Measurements from ENCODE around the gene ALPP.
"Not testable (repeated sequence)": the region's sequence is repeated elsewhere in the genome, so short reads cannot be mapped to it uniquely, and the experiment has no call there.

Gene ALPP

GRCh38 chr2:232341061-232341738 lies 37.4 kb upstream of the ALPP start:
- no peak for DNase-seq

- no peak for DNase-seq
Observed at GRCh38 chr2:232341739-232342126, 36.8 kb upstream of the ALPP start.

DNA sequence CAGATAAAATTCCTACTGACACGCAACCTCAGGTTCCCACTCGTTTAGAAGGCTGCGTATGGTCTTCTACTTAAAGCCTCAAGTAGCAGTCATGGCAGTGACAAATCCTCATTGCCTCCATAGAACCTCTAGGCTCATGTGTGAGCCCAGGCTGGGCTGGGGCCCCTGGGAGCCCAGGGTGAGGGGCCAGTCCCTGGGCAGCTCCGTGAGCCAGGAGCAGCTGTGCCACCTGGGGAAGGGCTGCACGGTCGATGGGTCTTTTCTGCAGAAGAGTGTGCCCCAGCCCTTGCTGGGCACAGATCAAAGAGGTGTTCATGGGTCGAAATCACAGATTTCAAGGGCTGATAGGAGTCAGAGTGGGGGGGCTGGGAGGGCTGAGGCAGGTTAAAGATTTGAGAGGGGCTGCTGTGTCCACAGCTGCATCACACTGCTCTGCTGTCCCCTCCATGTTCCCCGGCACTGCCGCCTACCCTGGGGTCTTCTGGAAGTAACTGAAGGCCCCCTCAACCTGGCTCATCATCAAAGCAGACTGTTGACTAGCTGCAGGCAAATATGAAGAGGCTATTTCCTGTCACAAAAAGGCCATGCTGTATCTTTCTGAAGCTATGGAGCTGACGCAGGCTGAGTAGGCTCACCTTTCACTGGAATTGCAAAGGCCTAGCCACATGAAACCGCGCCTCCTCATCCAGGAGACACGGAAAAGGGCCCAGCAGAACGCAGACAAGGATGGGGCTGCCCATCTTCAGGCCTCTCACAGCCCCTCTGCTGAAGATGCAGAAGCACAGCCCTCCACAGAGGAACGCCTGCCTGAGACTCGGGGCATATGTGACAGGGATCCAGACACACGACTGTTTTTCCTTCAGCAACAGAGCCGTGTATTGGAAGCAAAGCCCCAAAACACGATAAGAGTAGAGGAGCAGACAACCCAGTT lies 35.7 kb upstream of the ALPP start:
- no peak for DNase-seq

DNA sequence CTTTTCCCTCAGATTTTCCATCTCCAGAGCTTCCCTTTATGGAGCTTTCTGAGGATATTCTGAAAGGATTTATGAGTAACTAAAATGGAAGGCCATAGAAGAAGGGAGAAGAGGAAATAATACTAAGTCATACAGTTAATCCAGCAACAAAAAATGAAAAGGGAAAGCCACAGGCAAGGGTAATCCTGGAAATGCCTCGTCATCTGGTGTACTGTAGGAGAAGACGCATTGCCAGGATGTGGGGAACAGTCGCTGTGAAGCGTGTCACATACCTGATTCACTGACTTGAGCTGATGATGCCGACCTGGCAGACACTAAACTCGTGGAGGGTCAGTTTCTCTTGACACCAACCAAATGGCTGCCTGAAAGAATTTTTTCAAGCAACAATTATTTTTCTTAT lies 34.7 kb upstream of the ALPP start:
- no peak for DNase-seq

DNA sequence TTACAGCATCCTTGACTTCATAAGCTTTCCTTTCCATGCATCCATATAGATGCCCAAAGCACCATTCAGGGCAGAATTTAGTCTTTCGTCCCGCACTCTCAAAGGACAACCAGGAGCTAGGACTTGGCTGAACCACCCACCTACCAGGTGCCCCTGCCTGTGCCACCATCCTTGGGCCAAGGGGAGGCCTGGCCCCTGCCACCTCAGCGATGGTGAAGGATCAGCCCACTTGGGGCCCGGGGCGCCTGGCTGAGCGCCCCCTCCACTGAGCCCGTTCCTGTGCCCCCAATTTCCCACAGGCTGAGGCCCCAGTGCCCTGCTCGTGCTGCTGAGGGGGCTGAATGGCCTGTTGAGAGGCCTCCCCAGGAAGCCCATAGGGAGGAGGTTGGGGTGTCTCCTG lies 33.3 kb upstream of the ALPP start:
- no peak for DNase-seq

GRCh38 chr2:232347369-232347768 lies 31.2 kb upstream of the ALPP start:
- no peak for DNase-seq

GRCh38 chr2:232348936-232349335 lies 29.6 kb upstream of the ALPP start:
- no peak for DNase-seq

GRCh38 chr2:232349546-232349945 lies 29.0 kb upstream of the ALPP start:
- DNase-seq, result no peak

DNA sequence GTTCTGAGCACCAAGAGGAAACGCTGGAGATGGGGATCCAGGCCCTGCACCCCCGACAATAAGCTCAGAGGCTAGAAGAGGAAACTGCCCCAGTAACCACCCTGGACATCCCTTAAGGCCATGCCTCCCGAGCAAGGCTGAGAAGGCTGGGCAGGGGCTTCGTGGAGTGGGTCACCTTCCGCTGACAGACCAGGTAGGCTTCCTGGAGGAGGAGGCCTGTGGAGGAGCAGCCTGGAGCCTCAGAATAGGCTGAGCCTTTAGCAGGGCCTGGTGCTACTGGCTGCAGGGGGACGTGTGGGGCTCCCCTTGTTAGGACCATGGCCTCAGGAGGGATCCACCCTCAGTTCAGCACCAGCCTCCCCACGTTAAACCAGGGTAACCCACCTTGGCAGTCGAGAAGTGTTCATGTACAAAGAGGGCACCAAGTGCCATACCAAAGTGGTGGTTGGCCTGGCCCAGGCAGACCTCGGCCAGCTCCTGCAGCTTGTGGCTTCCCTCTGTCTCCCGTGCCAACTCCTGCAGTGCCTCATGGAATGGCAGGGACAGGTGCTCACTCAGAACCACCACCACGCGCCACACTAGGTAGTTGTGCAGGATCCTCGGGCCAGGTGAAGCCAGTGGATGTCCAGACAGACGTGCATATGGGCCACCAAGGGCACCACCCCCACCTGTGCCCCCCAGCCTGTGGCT lies 28.5 kb upstream of the ALPP start:
- DNase-seq, result no peak

DNA sequence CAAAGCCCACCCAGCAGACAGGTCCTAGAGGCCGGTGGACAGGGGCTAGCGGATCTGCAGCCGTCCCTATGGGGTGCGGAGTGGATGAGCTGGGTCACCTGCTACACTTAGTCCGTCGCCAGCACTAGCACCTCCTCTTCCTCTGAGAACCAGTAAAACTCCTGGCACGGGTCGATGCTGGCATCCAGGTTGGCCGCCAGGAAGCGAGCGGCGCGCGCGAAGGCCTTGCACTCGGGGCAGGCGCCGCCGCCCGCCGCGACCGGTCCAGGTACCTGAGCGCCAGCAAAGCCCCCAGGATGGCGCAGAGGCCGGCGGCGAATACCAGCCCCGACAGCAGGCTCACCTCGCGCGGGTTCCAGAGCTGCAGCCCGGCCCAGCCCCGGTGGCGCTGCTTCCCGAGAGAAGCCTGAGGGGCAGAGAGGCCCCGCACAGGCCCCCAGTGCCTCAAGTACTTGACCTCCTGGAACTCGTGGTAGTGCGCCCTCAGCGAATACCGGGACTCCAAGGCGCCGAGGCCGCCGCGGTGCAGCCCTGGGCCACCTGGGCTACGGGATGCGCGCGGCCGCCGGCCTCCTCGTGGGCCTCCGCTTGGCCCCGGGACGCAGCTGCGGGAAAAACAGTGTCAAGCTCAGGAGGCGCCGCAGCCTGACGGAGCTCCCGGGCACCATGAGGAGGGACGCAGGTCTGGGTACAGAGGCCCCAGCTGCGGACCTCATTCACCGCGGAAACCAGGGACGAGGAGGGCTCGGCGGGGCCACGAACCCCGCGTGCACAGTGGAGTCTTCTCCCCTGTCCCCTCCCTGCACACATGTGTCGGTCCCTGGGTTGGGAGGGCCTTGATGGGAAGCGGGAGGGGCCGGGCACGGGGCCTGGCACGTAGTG lies 27.5 kb upstream of the ALPP start:
- no peak for DNase-seq

- no peak for DNase-seq
Observed at GRCh38 chr2:232351686-232352510, 26.7 kb upstream of the ALPP start.

- no peak for DNase-seq
Observed at GRCh38 chr2:232352511-232353091, 25.9 kb upstream of the ALPP start.

DNA sequence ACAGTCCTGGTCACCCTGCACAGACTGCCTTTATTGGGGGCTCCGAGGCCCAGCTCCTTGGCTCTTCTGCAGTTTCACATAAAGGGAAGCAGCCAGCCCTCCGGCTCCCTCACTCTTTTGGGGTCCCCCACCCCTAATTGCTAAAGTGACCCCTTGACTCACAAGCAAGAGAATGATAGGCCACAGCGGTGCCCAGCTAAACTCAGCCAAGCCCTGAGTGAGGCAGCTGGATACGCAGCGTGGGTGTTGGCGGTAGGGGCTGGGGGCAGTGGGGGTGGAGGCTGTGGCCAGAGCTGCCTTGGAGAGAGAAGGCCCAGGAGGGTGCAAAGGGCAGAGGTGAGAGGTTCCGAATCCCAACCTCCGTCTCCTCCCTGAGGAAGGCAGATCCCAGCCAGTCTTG lies 25.5 kb upstream of the ALPP start:
- DNase-seq, result no peak

DNA sequence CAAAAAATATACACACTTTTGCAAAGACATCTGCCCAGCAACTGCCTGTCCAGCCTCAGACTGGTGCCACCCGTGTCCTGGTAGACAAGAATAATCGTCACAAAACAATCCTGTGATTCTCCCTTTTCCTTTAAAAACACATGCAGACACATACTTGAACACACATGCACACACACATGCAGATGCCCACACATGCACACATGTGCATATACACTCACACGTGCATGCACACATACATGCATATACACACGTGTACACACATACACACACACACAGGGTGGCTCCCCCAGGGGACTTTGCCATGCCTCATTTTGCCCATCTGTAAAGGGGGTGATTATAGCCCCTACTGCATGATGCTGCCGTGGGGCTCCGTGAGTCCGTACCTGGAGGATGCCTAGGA lies 24.9 kb upstream of the ALPP start:
- DNase-seq, result no peak

DNA sequence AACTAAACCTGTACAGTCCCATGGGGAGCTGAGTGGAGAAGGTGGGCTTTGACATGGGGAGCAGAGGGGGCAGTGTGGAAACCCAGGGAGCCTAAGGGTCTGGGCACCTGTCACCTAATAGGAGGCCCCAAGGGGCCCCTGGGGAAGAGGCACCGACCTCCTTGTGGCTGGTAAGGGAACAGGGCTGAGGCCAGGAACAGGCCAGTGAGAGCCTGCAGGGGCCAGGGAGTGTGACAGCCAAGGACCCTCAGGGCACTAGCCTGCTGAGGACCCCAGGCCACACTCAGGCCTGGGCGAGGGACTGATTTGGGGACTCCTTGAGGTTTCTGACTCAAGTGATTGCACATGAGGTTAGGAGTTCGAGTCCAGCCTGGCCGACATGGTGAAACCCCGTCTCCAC lies 24.5 kb upstream of the ALPP start:
- no peak for DNase-seq

DNA sequence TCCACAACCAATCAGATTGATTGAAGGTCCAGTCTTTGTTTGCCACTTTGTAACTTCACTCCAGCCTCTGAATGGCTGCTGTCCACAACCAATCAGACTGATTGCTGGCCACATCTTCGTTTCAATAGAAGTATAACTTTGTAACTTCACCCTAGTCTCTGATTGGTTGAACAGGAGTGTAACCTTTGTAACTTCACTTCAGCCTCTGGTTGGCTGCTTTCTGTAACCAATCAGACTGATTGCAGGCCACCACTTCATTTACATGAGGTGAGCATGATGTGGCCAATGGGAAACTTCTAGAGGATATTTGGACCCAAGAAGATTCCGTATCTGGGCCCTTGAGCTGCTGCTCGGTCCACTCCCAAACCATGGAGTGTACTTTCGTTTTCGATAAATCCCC lies 16.9 kb upstream of the ALPP start:
- no peak for DNase-seq

GRCh38 chr2:232362174-232362900 lies 16.2 kb upstream of the ALPP start:
- DNase-seq, result no peak

- DNase-seq, result not testable (repeated sequence)
Observed at GRCh38 chr2:232363064-232363783, 15.3 kb upstream of the ALPP start.

DNA sequence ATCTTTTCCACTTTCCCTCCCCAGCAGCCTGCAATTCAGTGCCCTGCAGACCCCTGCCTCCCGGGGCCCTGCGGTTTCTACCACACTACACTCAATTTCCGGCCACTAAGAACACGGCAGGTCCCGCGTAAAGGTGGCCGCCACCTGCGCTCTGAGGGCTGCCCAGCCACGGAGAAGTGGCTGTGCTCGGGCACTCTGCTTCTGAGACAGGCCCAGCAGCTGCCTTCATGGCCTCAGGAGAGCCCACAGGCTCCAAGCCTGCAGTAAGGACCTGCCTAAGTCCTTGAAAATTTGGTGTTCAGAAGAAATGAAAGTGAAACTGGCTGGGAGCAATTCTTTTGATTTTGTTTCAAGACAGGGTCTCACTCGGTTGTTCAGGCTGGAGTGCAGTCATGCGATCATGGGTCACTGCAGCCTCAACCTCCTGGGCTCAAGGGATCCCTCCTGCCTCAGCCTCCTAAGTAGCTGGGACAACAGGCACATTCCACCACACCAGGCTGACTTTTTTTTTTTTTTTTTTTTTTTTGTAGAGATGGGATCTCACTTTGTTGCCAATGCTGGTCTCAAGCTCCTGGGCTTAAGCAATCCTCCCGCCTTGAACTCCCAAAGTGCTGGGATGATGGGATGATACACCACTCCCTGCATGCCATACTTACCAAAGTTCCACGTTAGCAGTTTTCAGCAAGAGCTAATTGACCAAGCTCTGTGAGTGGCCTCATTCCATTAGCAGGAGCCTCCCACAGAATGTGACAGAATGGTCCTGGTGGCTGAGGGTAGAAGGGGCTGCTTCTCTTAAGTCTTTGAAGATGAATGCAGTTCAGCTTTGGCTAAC lies 14.6 kb upstream of the ALPP start:
- peak in 1 of 2 donors; percentile 68 for DNase-seq

Measured in bone marrow (tissue), 2 donors.